Epithelial cell of esophagus (primary cell): ENCODE measurements around the gene ALDH3A2.
A peak's percentile ranks its signal among the peaks of the same experiment; 100 is the strongest.

Experiments used
- DNase-seq: peaks from one replicate; pipeline ENCODE4 v3.0.0; 2010; ENCODE audit warnings: low read depth
- H3K4me3 ChIP-seq: 2 replicates; pipeline ENCODE4 v1.5.1; 2011; ENCODE audit warnings: mild to moderate bottlenecking, low read length, control low read depth
- TF ChIP-seq, protein P1 (sequence below): IDR thresholded peaks from 2 replicates; pipeline ENCODE4 v1.5.1; 2011; ENCODE audit warnings: low read depth, mild to moderate bottlenecking, low read length, control low read depth, inconsistent platforms; ENCODE audit not compliant: insufficient read depth; ENCODE audit errors: missing control alignments

Gene ALDH3A2

DNA sequence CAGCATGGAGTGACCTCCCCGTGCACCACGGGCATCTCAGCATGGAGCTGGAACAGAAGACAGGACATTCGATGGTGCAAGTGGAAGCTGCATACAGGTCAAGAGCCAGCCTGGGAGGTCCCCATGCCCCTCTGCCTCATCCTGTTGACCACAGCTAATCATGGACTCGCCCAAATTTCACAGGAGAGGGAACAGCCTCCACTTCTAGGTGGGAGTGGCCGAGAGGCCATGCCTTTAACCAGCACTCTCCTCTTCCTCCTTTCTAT, 71.6 kb downstream of the ALDH3A2 start:
- no peak for DNase-seq
- H3K4me3 ChIP-seq: no peak overlapping the region
- TF ChIP-seq, protein P1, sequence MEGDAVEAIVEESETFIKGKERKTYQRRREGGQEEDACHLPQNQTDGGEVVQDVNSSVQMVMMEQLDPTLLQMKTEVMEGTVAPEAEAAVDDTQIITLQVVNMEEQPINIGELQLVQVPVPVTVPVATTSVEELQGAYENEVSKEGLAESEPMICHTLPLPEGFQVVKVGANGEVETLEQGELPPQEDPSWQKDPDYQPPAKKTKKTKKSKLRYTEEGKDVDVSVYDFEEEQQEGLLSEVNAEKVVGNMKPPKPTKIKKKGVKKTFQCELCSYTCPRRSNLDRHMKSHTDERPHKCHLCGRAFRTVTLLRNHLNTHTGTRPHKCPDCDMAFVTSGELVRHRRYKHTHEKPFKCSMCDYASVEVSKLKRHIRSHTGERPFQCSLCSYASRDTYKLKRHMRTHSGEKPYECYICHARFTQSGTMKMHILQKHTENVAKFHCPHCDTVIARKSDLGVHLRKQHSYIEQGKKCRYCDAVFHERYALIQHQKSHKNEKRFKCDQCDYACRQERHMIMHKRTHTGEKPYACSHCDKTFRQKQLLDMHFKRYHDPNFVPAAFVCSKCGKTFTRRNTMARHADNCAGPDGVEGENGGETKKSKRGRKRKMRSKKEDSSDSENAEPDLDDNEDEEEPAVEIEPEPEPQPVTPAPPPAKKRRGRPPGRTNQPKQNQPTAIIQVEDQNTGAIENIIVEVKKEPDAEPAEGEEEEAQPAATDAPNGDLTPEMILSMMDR: no peak

DNA sequence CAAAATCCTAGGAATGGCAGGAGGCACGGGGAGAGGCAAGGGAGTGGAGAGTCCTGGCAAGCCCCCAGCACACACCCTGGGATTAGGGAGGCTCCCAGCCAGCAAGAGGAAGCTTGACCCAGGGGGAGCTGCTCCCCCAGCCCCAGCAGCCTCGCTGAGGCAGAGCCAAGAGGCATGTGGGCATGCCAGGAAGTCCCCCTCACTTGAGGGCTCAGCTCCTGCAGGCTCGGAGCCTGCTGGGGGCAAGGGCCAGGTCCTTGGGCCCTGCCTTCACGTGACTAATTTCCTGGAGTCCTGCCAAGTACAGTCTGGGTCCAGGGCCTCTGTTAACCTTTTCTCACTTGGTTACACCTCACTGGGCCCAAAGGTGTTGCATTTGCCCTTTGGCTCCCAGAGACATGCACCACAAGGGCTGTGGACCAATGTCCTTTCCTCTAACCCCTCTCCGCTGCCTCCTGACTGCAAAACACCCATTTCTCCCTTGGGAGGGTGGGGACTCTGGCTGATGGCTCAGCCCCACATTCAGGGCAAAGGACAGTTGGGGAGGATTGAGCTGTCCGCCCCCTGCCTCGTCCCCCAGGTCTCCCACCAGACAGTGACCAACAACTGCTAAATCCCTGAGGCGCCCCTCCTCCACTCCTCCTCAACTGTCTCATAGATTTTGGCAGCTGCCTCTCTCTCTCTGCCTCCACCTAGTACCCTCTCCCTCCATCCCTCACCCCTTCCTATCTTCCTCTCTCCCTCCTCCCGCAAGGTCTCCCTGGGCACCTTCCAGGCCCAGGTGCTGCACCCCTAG, 72.3 kb downstream of the ALDH3A2 start:
- no peak overlapping the region for H3K4me3 ChIP-seq
- TF ChIP-seq, protein P1: no peak
- no peak for DNase-seq

DNA sequence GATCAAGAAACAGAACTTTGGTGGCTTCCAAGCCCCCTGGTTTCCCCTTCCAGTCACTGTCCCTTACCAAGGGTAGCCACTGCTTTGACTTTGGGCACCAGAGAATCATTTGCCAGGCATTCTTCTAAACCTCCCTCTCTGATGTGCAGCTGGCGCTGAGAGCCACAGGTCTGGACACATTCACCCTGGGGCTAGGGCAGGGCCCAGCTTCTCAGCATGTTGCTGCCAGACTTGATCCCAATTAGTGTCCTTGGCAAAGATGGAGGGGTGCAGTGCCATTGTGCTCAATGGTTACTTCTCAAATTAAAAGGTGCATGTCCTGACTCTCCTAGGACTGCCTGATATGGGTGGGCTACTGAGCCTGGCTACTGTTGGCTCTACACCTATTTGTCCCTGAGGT, 75.4 kb downstream of the ALDH3A2 start:
- DNase-seq: peak; percentile 97
- TF ChIP-seq, protein P1: no peak
- H3K4me3 ChIP-seq: no peak overlapping the region

DNA sequence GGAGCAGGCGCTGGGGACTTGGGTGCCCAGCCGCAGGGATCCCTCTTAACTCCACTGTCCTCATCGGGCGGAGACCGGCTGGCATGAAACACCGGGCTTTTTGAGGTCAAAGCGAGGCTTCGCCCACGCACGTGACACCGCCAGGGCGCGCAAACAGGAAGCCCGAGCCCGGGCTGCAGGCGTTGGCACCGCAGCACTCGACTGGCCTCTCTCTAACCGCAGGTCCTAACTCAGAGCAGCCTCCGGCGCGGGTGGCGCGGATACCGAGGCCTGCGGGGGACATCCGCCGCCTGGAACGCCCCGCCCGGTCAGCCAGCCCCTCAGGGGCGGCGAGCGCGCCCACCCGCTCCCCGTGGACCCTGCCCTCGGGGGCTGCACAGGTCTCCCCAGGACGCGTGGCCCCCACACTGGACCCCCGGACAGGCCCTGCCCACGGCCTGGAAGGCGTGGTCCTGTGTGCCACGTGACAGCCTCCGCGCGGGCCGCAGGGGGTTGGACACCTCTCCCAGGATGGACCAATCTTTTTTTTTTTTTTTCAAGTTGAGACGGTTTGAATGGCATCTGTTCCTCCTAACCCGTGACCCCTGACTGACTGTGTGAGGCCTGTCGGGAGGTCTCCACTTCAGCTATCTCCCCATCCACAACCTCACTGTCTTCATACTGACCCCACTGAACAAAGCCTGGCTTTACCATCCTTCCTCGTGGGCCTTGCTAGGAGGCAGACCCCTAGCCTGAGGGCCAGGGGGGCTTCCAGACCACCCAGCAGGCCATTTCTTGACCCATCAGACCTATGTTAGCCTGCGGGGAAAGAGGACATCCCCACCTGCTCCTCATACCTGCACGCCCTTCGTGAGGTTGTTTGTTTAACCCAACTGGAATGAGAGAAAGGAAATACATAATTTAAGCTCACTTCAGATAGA, 76.2 kb downstream of the ALDH3A2 start:
- DNase-seq: peak; percentile 74
- H3K4me3 ChIP-seq: no peak overlapping the region
- TF ChIP-seq, protein P1: no peak

DNA sequence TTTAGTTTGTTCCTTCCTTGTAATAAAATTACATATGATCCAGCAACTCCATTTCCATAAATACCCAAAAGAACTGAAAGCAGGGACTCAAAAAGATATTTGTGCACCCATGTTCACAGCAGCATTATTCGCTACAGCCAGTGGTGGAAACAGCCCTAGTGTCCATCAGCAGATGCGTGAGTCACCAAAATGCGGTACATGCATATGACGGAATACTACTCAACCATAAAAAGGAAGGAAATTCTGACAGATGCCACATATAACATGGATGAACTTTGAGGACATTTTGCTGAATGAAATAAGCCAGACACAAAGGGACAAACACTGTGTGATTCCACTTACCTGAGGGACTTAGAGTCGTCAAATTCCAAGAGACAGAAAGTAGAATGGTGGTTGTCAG, 76.9 kb downstream of the ALDH3A2 start:
- H3K4me3 ChIP-seq: no peak overlapping the region
- TF ChIP-seq, protein P1: no peak
- DNase-seq: no peak

DNA sequence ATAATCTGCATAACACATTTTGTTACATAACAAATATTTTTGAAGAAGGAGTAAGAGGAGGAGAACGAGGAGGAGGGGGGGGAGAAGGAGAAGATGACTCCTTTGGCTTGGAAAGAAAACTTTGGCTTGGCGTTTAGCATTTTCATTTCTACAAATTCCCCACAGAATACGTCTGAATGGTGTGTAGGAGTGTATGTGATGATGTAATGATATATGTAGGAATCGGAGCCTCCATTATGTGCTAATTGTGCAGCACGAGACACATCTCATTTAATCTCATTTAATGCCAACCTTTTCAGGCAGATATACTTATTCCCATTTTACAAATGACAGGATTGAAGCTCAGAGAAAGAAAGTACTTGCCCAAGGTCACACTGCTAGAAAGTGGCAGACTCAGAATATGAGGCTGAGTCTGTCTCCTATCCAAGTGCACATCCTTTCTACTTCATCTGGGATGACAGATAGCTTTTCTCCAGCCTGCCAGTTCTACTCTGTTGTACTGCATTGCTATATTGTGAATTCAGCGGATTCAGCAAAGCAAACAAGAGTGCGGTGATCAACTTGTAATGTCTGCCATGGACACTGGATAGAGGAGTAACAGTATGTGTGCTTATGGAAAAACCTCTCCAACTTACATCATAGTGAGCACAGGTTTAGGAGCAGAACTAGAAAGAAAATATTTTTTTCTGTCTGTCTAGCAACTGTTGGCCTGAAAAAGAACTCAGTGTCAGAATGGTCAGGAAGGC, 78.3 kb downstream of the ALDH3A2 start:
- TF ChIP-seq, protein P1: no peak
- no peak overlapping the region for H3K4me3 ChIP-seq
- no peak for DNase-seq
